HepG2 (cell line): ENCODE measurements around the gene MRPL36. TPM values are rescaled to one million over a fixed set of nuclear protein-coding genes. Genes with fewer than 3 reads are reported as not detected.

Experiments used
- ATAC-seq: fragments of 200-7000 bp; cut with Tn5 transposase; 3 replicates; pipeline ENCODE4 v1.9.1; 2020; ENCODE audit warnings: mild to moderate bottlenecking, moderate library complexity
- BruUV-seq: library from RNA; stranded (reverse); fragments of 400-500 nt; replicated peaks from 2 replicates; lab custom pipeline; 2021; lab: Mats Ljungman, UMichigan
- CTCF ChIA-PET: fragments of 300-600 bp; formaldehyde crosslinking; extraction: SDS; loops from one replicate; lab custom pipeline; 2021; ENCODE audit warnings: low total read pairs, inconsistent platforms, low intra/inter-chr PET ratio; lab: Yijun Ruan, JAX
- POLR2A ChIA-PET: fragments of 350-600 bp; sonication (Branson Sonifier 250); formaldehyde crosslinking; loops from one replicate; lab custom pipeline; 2020; ENCODE audit warnings: antibody characterized with exemption, inconsistent platforms; lab: Yijun Ruan, JAX
- DNase-seq: peaks from one replicate; pipeline ENCODE4 v3.0.0-alpha.2; 2015; ENCODE audit warnings: low spot score
- FAIRE-seq: peaks from 3 replicates; lab custom pipeline; 2011; peaks lifted over from hg19 to GRCh38; lab: Jason Lieb, UNC
- H2AFZ ChIP-seq: one replicate; pipeline ENCODE4 v1.6.1; 2011; ENCODE audit warnings: low read length, inconsistent platforms
- H3K27ac ChIP-seq: fragments of 300-600 bp; 3 replicates; pipeline ENCODE4 v1.8.0; 2011; ENCODE audit warnings: mixed run types, mild to moderate bottlenecking, mixed read lengths, low read length, inconsistent platforms; ENCODE audit not compliant: insufficient read depth; ENCODE audit errors: extremely low read length
- H3K27me3 ChIP-seq, 2 experiments: fragments of 200-600 bp in 1 of 2; 2 replicates in 1 of 2; 3 replicates in 1 of 2; pipeline versions ENCODE4 v1.6.0 to v1.8.0; 2011; ENCODE audit warnings: low read length in 2 of 2, mild to moderate bottlenecking in 2 of 2, moderate library complexity in 2 of 2, inconsistent platforms in 1 of 2; ENCODE audit not compliant: insufficient read depth in 2 of 2, control insufficient read depth in 1 of 2
- H3K36me3 ChIP-seq, 2 experiments: fragments of 200-600 bp in 1 of 2; replicated peaks in 1 of 2; 2 replicates in 1 of 2; 3 replicates in 1 of 2; pipeline versions ENCODE4 v1.5.1 to v1.8.0; 2011; ENCODE audit warnings: low read length in 2 of 2, inconsistent platforms in 1 of 2; ENCODE audit not compliant: insufficient read depth in 2 of 2, control insufficient read depth in 1 of 2
- H3K4me1 ChIP-seq: 2 replicates; pipeline ENCODE4 v1.5.1; 2012; ENCODE audit warnings: low read length, inconsistent platforms; ENCODE audit not compliant: insufficient read depth
- H3K4me2 ChIP-seq: 2 replicates; pipeline ENCODE4 v1.6.0; 2011; ENCODE audit warnings: low read depth, low read length, inconsistent platforms
- H3K4me3 ChIP-seq, 3 experiments: fragments of 200-600 bp in 1 of 3; sonication (generic), shearing (Covaris generic) in 1 of 3; replicated peaks in 1 of 3; 2 replicates each; pipeline ENCODE4 v1.5.1; 2011 to 2016; ENCODE audit warnings: low read length in 3 of 3, inconsistent platforms in 2 of 3, low read depth in 2 of 3, mild to moderate bottlenecking in 2 of 3, control low read depth in 1 of 3, mixed read lengths in 1 of 3; ENCODE audit not compliant: insufficient read depth in 1 of 3
- H3K79me2 ChIP-seq: one replicate; pipeline ENCODE4 v1.6.1; 2011; ENCODE audit warnings: low read length, inconsistent platforms; ENCODE audit not compliant: insufficient read depth
- H3K9ac ChIP-seq: 2 replicates; pipeline ENCODE4 v1.6.0; 2011; ENCODE audit warnings: mild to moderate bottlenecking, low read depth, low read length, inconsistent platforms; ENCODE audit not compliant: insufficient read depth
- H3K9me3 ChIP-seq: 2 replicates; pipeline ENCODE4 v1.5.1; 2012; ENCODE audit warnings: mild to moderate bottlenecking, low read length
- H4K20me1 ChIP-seq: 2 replicates; pipeline ENCODE4 v1.6.0; 2011; ENCODE audit warnings: inconsistent platforms, mild to moderate bottlenecking, low read length, moderate library complexity; ENCODE audit not compliant: insufficient read depth
- IRX3 ChIP-seq: sonication (generic); formaldehyde crosslinking; IDR thresholded peaks from 2 replicates; pipeline ENCODE4 v1.8.1; 2023; ENCODE audit warnings: mild to moderate bottlenecking, low read depth, missing genetic modification reagents, borderline replicate concordance
- ZNF703 ChIP-seq: sonication (generic); formaldehyde crosslinking; IDR thresholded peaks from 2 replicates; pipeline ENCODE4 v1.5.1; 2020; ENCODE audit warnings: missing genetic modification reagents, mild to moderate bottlenecking, moderate library complexity, borderline replicate concordance
- WGBS: methylation state at CpG from one replicate; pipeline ENCODE4 v1.1.6; 2017; ENCODE audit warnings: low lambda C conversion rate; 5-methylcytosine and 5-hydroxymethylcytosine counted together
- in situ Hi-C: cut with HindIII; loops from 2 replicates; pipeline ENCODE4 v1.10.0; 2017; ENCODE audit warnings: low pct_unique_long_range_greater_than_20kb; ENCODE audit not compliant: extremely low pct_ligation_motif_present
- intact Hi-C: fragments of 100-400 bp; cut with micrococcal nuclease; formaldehyde crosslinking; loops from one replicate; pipeline ENCODE4 v1.10.0; 2022; ENCODE audit not compliant: unreplicated experiment
- polyA plus RNA-seq, 8 experiments: library from polyadenylated mRNA; depleted of rRNA in 3 of 8; stranded (reverse) in 7 of 8; unstranded in 1 of 8; fragments of >200 nt; fragmentation: Illumina TruSeq in 4 of 8; extraction: Trizol in 4 of 8; gene quantifications; 2 replicates each; pipeline versions ENCODE4 v1.2.1 to v1.2.3, GENCODE V29; 2011 to 2016; ENCODE audit warnings: low read depth in 4 of 8, missing spikeins in 1 of 8, mixed read lengths in 1 of 8; ENCODE audit not compliant: insufficient read depth in 1 of 8
- total RNA-seq, 5 experiments: library from RNA; depleted of rRNA; stranded (reverse); fragments of >200 nt; fragmentation: Illumina TruSeq; extraction: Trizol; gene quantifications; 2 replicates each; pipeline ENCODE4 v1.2.3, GENCODE V29; 2016; ENCODE audit warnings: low read depth in 1 of 5

MRPL36 gene
- total and polyA plus RNA-seq, 2 of the 13 experiments (the other 11 are each of a cell fraction or from before 2014, with no cell fraction given), result 71.3 to 113 TPM

DNA sequence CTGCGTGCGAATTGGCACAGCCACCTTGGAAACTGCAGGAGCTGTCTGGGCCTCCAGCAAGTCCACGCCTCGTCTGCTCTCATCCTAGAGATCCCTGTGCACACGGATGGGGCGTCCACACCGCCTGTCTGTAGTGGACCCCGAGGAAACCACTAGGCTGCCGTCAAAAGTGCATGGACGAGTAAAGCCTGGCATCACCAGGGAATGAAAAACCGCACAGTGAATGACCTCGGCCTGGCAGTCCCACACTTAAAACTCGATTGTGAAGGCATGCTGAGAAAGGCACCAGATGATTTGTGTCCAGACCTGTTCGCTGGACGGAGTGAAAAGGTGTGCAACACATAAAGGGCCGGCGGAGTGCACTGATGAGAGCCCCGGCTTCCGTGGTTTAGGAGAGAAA lies 50.8 kb downstream of the MRPL36 start:
- DNase-seq, result no peak
- ChIA-PET CTCF (no interaction called here), POLR2A (no interaction called here)
- no peak for ATAC-seq
- in situ Hi-C loops, result no loop called here
- intact Hi-C loops, result no loop called here
- H2AFZ ChIP-seq, result no peak overlapping the region
- H3K36me3 ChIP-seq, result no peaks in the 10 kb centered on the region
- no peak overlapping the region for H3K4me3 ChIP-seq
- no peaks in the 10 kb centered on the region for H4K20me1 ChIP-seq
- no peak for FAIRE-seq
- 3% methylated on average over 18 of the region's 19 CpGs for WGBS
- TF ChIP-seq ZNF703 (CRISPR knock-in tag) (no peak), IRX3 (CRISPR knock-in tag) (no peak)
- TF ChIP-seq, all 625 proteins: peak for 0
- Histone ChIP-seq H3K79me2 (no peaks in the 10 kb centered on the region), H3K9me3 (no peaks in the 10 kb centered on the region), H3K4me2 (no peak overlapping the region), H3K4me1 (no peaks in the 10 kb centered on the region), H3K27ac (no peak overlapping the region), H3K27me3 (peaks cover 6 to 95% of the 10 kb centered on the region in 2 experiments; a peak in 4 of 5 replicates), H3K9ac (no peak overlapping the region)
- BruUV-seq, result no TSS peak

Other genes starting within 250 kb of the MRPL36 start
- 50.4 and 63.7 TPM in 2 replicates for gene NDUFS6, start 1.6 kb upstream of the MRPL36 start, total RNA-seq (2016; rRNA removed; fragmentation: Illumina TruSeq; extraction: Trizol)
- 22.2 and 23.7 TPM in 2 replicates for gene NDUFS6, start 1.6 kb upstream of the MRPL36 start, polyA plus RNA-seq (2011; rRNA removed)
- not detected in 2 replicates for gene IRX4, start 83.1 kb upstream of the MRPL36 start, total RNA-seq (2016; rRNA removed; fragmentation: Illumina TruSeq; extraction: Trizol)
- gene IRX4, start 83.1 kb upstream of the MRPL36 start, polyA plus RNA-seq (2011; rRNA removed), result not detected in 2 replicates